NCI-H748 (cell line): Measurements from ENCODE around the gene KBTBD7.

ENCODE experiments used
- DNase-seq: peaks from one replicate; lab custom pipeline; 2025; ENCODE audit not compliant: unreplicated experiment; lab: John Stamatoyannopoulos, UW

Gene KBTBD7

GRCh38 chr13:41144576-41144975, 49.8 kb downstream of the KBTBD7 start:
- DNase-seq: no peak
